Neuronal stem cell (in vitro differentiated cells): Measurements from ENCODE around the gene NDUFB3.

Experiments
- DNase-seq: peaks from one replicate; pipeline ENCODE4 v3.0.0-alpha.2; 2013; ENCODE audit warnings: low spot score
- H2AFZ ChIP-seq: one replicate; pipeline ENCODE4 v1.6.1; 2013; ENCODE audit warnings: mild to moderate bottlenecking, low read length, inconsistent platforms
- H2AK5ac ChIP-seq: 2 replicates; pipeline ENCODE4 v1.6.1; 2013; ENCODE audit warnings: low read depth, mild to moderate bottlenecking, inconsistent platforms, low read length, moderate library complexity, mixed read lengths
- H2BK120ac ChIP-seq: 2 replicates; pipeline ENCODE4 v1.6.1; 2013; ENCODE audit warnings: low read depth, mild to moderate bottlenecking, inconsistent platforms, low read length, moderate library complexity, mixed read lengths
- H2BK12ac ChIP-seq: one replicate; pipeline ENCODE4 v1.6.1; 2013; ENCODE audit warnings: low read length, inconsistent platforms
- H2BK15ac ChIP-seq: 2 replicates; pipeline ENCODE4 v1.6.1; 2013; ENCODE audit warnings: mild to moderate bottlenecking, low read length, inconsistent platforms, mixed read lengths
- H2BK5ac ChIP-seq: one replicate; pipeline ENCODE4 v1.6.1; 2013; ENCODE audit warnings: inconsistent platforms, mild to moderate bottlenecking, low read length, moderate library complexity
- H3K14ac ChIP-seq: one replicate; pipeline ENCODE4 v1.6.1; 2013; ENCODE audit warnings: low read length, inconsistent platforms
- H3K18ac ChIP-seq: 2 replicates; pipeline ENCODE4 v1.6.1; 2013; ENCODE audit warnings: low read length, inconsistent platforms
- H3K23ac ChIP-seq: 2 replicates; pipeline ENCODE4 v1.6.1; 2013; ENCODE audit warnings: low read depth, mild to moderate bottlenecking, mixed read lengths, low read length, inconsistent platforms; ENCODE audit not compliant: poor library complexity
- H3K27ac ChIP-seq: replicated peaks from 3 replicates; pipeline ENCODE4 v1.5.1; 2013; ENCODE audit warnings: low read length, inconsistent platforms
- H3K27me3 ChIP-seq, 3 experiments: 2 replicates each; pipeline ENCODE4 v1.6.1; 2013; ENCODE audit warnings: low read length in 3 of 3, mild to moderate bottlenecking in 2 of 3, inconsistent platforms in 1 of 3, low read depth in 1 of 3, mixed read lengths in 1 of 3, moderate library complexity in 1 of 3; ENCODE audit not compliant: control insufficient read depth in 3 of 3, insufficient read depth in 3 of 3
- H3K36me3 ChIP-seq, 2 donors: replicated peaks in 1 of 2; 2 replicates each; pipeline ENCODE4 v1.6.1; 2013; ENCODE audit warnings: low read length in 2 of 2; ENCODE audit not compliant: control insufficient read depth in 2 of 2, insufficient read depth in 2 of 2
- H3K4ac ChIP-seq: 2 replicates; pipeline ENCODE4 v1.6.1; 2013; ENCODE audit warnings: inconsistent platforms, mild to moderate bottlenecking, low read length, moderate library complexity
- H3K4me1 ChIP-seq, 2 donors: 1 replicate in 1 of 2; 2 replicates in 1 of 2; pipeline ENCODE4 v1.6.1; 2013; ENCODE audit warnings: low read length in 2 of 2, low read depth in 1 of 2; ENCODE audit not compliant: control insufficient read depth in 2 of 2, insufficient read depth in 1 of 2
- H3K4me2 ChIP-seq: one replicate; pipeline ENCODE4 v1.6.1; 2013; ENCODE audit warnings: mild to moderate bottlenecking, low read length, inconsistent platforms; ENCODE audit not compliant: insufficient read depth, poor library complexity, severe bottlenecking
- H3K4me3 ChIP-seq, 2 donors: 2 replicates each; pipeline ENCODE4 v1.5.1; 2013; ENCODE audit warnings: low read length in 2 of 2, mild to moderate bottlenecking in 2 of 2, inconsistent platforms in 1 of 2, moderate library complexity in 1 of 2
- H3K79me1 ChIP-seq: one replicate; pipeline ENCODE4 v1.6.1; 2013; ENCODE audit warnings: low read depth, mild to moderate bottlenecking, inconsistent platforms, low read length, moderate library complexity
- H3K9ac ChIP-seq: one replicate; pipeline ENCODE4 v1.6.1; 2013; ENCODE audit warnings: mild to moderate bottlenecking, low read depth, low read length, inconsistent platforms; ENCODE audit not compliant: poor library complexity
- H3K9me3 ChIP-seq, 2 donors: replicated peaks in 1 of 2; 2 replicates each; pipeline versions ENCODE3 to v1.6.1; 2013; ENCODE audit warnings: low read length in 2 of 2, mild to moderate bottlenecking in 2 of 2, inconsistent platforms in 1 of 2, low read depth in 1 of 2, mixed read lengths in 1 of 2, moderate library complexity in 1 of 2; ENCODE audit not compliant: control insufficient read depth in 2 of 2, insufficient read depth in 1 of 2
- H4K8ac ChIP-seq: one replicate; pipeline ENCODE4 v1.6.1; 2013; ENCODE audit warnings: low read depth, mild to moderate bottlenecking, inconsistent platforms, low read length, moderate library complexity
- H4K91ac ChIP-seq: one replicate; pipeline ENCODE4 v1.6.1; 2013; ENCODE audit warnings: low read length, low read depth, mild to moderate bottlenecking, inconsistent platforms; ENCODE audit not compliant: poor library complexity
- WGBS, 2 donors: extraction: QIAGEN DNeasy Blood & Tissue Kit; methylation state at CpG; one replicate each; pipeline ENCODE4 v1.1.7; 2013; ENCODE audit warnings: missing lambda C conversion rate in 2 of 2, mixed read lengths in 1 of 2; ENCODE audit not compliant: insufficient read length in 2 of 2, insufficient replicate concordance in 1 of 2; ENCODE audit errors: extremely low coverage in 2 of 2; 5-methylcytosine and 5-hydroxymethylcytosine counted together

The NDUFB3 gene

GRCh38 chr2:201118121-201118960 is 46.5 kb downstream of the NDUFB3 start:
- Histone ChIP-seq H2BK12ac (peak overlapping the region; percentile 49), H3K14ac (no peak overlapping the region), H3K4me2 (peak overlapping the region; percentile 37), H2AFZ (peak overlapping the region; percentile 47), H3K4me3 (peak overlapping the region in 1 of 2 donors; percentile 50), H3K18ac (peak overlapping the region; percentile 82), H3K9me3 (peaks cover 0 to 2% of the 10 kb centered on the region in 2 donors), H4K91ac (no peak overlapping the region), H4K8ac (no peak overlapping the region), H2AK5ac (peak overlapping the region; percentile 43), H3K23ac (peak overlapping the region; percentile 92), H3K27me3 (peaks cover 0 to 5% (median 0%) of the 10 kb centered on the region in 3 experiments), H2BK5ac (no peak overlapping the region), H2BK120ac (no peak overlapping the region), H3K27ac (no peak overlapping the region), H3K4me1 (peaks cover 0 to 2% of the 10 kb centered on the region in 2 donors), H3K36me3 (no peaks in the 10 kb centered on the region), H2BK15ac (no peak overlapping the region), H3K79me1 (no peaks in the 10 kb centered on the region), H3K4ac (no peak overlapping the region), H3K9ac (no peak overlapping the region)
- WGBS, 2 donors, result no CpG with 5 or more reads among the region's 48 CpGs
- DNase-seq, result no peak

GRCh38 chr2:201118961-201119854 is 47.4 kb downstream of the NDUFB3 start:
- H2AFZ ChIP-seq, result peak overlapping the region; percentile 47
- H3K4me1 ChIP-seq, result peaks cover 4% of the 10 kb centered on the region in 2 donors
- peak overlapping the region in 1 of 2 donors; percentile 50 for H3K4me3 ChIP-seq
- no peak overlapping the region for H2BK12ac ChIP-seq
- no peak overlapping the region for H3K27ac ChIP-seq
- no peak overlapping the region for H4K91ac ChIP-seq
- H2BK15ac ChIP-seq, result no peak overlapping the region
- no peaks in the 10 kb centered on the region for H3K79me1 ChIP-seq
- no peak overlapping the region for H3K4ac ChIP-seq
- H3K23ac ChIP-seq, result peak overlapping the region; percentile 92
- DNase-seq, result no peak
- no peak overlapping the region for H3K14ac ChIP-seq
- H3K27me3 ChIP-seq, result peaks cover 0 to 5% (median 0%) of the 10 kb centered on the region in 3 experiments
- H2AK5ac ChIP-seq, result no peak overlapping the region
- no CpG with 5 or more reads among the region's 12 CpGs for WGBS, 2 donors
- H3K18ac ChIP-seq, result no peak overlapping the region
- no peak overlapping the region for H3K9ac ChIP-seq
- peaks cover 0 to 2% of the 10 kb centered on the region in 2 donors for H3K9me3 ChIP-seq
- H2BK5ac ChIP-seq, result no peak overlapping the region
- H2BK120ac ChIP-seq, result no peak overlapping the region
- H4K8ac ChIP-seq, result no peak overlapping the region
- no peaks in the 10 kb centered on the region for H3K36me3 ChIP-seq
- peak overlapping the region; percentile 37 for H3K4me2 ChIP-seq

- Histone ChIP-seq H2AFZ (no peak overlapping the region), H3K4ac (no peak overlapping the region), H3K18ac (no peak overlapping the region), H3K4me3 (no peak overlapping the region), H3K36me3 (no peaks in the 10 kb centered on the region), H3K27me3 (peaks cover 0 to 5% (median 0%) of the 10 kb centered on the region in 3 experiments), H3K79me1 (no peaks in the 10 kb centered on the region), H3K14ac (no peak overlapping the region), H3K9ac (no peak overlapping the region), H4K91ac (no peak overlapping the region), H2BK12ac (no peak overlapping the region), H2BK120ac (no peak overlapping the region), H4K8ac (no peak overlapping the region), H3K4me1 (peaks cover 4% of the 10 kb centered on the region in 2 donors), H3K4me2 (no peak overlapping the region), H2BK15ac (no peak overlapping the region), H2BK5ac (no peak overlapping the region), H3K9me3 (no peaks in the 10 kb centered on the region), H2AK5ac (no peak overlapping the region), H3K23ac (no peak overlapping the region), H3K27ac (no peak overlapping the region)
- WGBS, 2 donors, result no CpG with 5 or more reads among the region's 1 CpG
- no peak for DNase-seq
Observed at GRCh38 chr2:201122276-201122675, 50.5 kb downstream of the NDUFB3 start.
